ENCODE results near the gene NOS3.
A peak's percentile ranks its signal among the peaks of the same experiment; 100 is the strongest.

NOS3 gene

GRCh38 chr7:150979713-150980390, 11.0 kb upstream of the NOS3 start:
- no peak for DNase-seq (ENCODE audit: low spot score)

DNA sequence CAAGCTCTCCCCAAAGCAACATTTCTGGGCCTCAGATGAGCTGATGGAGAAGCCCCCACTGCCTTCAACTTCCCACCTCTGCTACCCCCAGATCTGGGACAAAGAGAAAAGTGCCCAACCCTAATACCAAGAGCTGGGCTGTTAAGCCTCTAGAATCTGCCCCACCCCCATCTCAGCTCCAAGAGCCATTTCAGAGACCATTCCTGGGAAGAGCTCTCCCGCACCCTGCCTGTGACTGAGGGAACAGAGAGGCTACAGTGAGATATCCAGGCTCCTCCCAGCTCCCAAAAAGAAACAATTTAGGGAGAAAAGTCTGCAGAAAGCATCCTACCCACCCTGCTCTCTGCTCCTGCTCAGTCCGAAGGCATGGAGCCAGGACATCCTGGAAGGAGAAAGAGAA, 10.2 kb upstream of the NOS3 start:
- DNase-seq (ENCODE audit: low spot score): no peak

GRCh38 chr7:150981644-150982043, 9.2 kb upstream of the NOS3 start:
- no peak for DNase-seq (ENCODE audit: low spot score)

DNA sequence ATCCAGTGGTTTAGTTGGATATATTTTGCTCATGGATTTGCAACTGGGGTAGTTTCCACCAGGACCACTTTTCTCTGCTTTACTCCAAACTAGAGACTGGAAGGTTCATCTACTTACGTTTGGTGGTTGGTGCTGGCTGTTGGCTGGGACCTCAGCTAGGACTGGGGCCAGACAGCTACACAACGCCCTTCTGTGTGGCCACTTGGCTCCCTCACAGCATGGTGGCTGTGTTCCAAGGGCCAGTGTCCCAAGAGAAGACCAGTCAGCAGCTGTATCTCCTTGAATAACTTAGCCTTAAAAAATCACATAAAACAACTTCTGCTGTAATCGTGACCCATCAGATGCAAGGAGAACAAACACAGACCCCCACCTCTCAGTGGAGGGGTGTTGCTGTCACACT, 8.5 kb upstream of the NOS3 start:
- no peak for DNase-seq (ENCODE audit: low spot score)

GRCh38 chr7:150983893-150984368, 6.9 kb upstream of the NOS3 start:
- DNase-seq (ENCODE audit: low spot score): peak; percentile 58

DNA sequence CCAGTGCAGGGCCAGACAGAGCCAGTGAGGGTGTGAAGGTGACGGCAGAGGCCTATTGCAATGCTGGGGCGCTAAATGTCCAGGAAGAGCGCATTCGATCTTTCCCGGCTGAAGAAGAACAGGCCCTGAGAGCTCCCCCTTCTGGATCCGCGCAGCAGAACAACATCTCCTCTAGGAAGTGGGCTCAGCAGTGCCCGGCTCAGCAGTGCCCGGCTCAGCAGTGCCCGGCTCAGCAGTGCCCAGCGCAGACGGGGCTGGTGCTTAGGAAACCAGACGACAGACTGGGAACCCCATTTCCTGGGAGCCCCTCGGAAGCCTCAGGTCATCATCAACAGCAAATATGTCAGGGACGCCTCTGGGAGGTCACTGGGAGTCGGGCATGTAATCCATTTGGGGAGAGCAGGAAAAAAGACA, 4.7 kb upstream of the NOS3 start:
- DNase-seq (ENCODE audit: low spot score): peak; percentile 60

DNA sequence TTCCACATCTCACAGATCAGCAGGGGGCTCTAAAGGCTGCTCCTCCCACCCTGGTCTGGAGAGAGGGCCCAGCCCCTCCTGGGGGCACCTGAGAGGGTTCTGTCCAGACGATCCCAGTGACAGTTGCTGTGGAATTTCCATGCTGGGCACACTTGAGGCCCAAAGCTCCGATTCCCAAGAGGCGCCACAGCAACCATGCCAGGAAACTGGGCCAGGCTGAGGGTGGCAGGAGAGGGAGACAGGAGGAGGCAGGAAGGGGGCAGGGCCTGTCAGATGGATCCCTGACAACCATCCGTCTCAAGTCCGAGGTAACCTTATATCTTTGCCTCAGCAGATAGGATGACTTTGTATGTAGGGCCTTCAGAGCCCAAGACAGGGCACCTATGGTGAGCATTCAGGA, 4.3 kb upstream of the NOS3 start:
- DNase-seq (ENCODE audit: low spot score): no peak

- peak; percentile 69 for DNase-seq (ENCODE audit: low spot score)
These were observed 2.3 kb upstream of the NOS3 start for GRCh38 chr7:150988230-150989226.

GRCh38 chr7:150989456-150989855, 1.4 kb upstream of the NOS3 start:
- no peak for DNase-seq (ENCODE audit: low spot score)

DNA sequence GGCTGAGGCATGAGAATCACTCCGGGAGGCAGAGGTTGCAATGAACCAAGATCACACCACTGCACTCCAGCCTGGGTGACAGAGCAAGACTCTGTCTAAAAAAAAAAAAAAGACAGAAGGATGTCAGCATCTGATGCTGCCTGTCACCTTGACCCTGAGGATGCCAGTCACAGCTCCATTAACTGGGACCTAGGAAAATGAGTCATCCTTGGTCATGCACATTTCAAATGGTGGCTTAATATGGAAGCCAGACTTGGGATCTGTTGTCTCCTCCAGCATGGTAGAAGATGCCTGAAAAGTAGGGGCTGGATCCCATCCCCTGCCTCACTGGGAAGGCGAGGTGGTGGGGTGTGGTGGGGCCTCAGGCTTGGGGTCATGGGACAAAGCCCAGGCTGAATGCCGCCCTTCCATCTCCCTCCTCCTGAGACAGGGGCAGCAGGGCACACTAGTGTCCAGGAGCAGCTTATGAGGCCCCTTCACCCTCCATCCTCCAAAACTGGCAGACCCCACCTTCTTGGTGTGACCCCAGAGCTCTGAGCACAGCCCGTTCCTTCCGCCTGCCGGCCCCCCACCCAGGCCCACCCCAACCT, 1.3 kb downstream of the NOS3 start:
- no peak for DNase-seq (ENCODE audit: low spot score)

- DNase-seq (ENCODE audit: low spot score): no peak
These were observed 2.1 kb downstream of the NOS3 start for GRCh38 chr7:150992833-150993302.

GRCh38 chr7:150993511-150993910, 2.7 kb downstream of the NOS3 start:
- DNase-seq (ENCODE audit: low spot score): no peak

DNA sequence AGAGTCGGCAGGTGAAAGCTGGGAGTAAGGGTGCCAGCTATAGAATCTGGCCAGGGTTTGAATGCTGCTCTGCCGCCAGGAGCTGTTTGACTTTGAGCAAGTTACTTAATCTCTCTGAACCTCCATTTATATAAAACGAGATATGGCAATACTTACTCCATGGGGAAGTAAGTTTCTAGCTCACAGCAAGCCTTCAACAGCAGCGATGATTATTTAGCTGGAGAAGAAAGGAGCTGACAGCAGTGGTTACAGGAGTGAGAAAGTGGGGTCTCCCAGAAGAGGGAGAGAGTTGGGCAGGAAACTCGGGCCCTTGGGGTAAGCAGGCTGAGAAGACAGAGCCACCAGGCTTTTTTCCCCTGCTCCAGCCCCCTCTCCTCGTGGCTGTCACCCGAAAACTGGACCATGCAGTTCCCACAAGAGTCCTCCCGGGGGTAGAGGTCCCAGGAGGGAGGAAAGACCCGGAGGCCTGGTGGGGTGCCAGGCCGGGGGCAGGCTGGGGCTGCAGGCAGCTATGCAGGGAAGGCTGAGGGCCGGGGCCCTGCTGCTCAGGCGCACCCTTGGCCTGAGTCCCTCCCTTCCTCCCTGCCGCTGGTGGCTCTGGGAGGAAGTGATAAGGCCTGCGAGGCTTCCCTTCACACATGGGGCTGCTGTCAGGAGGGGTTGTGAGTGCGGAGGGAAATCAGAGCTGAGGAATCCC, 3.5 kb downstream of the NOS3 start:
- no peak for DNase-seq (ENCODE audit: low spot score)

DNA sequence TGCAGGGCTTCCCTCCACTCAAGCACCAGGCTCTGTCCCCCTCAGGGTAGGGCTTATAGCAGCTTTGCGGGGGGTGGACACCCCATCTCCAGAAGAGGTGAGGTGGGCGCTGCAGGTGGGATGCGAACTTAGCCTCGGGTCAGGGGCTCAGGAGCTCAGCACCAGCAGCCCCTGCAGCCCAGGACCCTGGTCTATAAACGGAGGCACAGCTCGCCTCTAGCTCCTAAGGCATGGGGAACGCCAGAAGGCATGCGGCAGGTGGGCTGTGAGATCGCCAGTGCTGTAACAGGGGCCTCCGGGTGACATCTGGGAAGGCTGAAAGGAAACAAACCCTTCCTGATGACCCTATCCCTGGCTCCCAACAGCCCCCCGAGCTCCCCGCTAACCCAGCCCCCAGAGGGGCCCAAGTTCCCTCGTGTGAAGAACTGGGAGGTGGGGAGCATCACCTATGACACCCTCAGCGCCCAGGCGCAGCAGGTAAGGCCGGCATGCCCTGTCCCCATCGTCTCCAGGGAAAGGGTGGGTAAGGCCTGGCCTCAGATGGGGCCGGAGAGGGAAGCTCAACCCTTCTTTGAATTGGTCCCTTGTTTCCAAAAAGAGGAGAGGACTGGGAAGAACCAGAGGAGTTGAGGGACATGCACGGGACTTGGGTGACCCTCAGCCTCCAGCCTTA, 4.2 kb downstream of the NOS3 start:
- no peak for DNase-seq (ENCODE audit: low spot score)

DNA sequence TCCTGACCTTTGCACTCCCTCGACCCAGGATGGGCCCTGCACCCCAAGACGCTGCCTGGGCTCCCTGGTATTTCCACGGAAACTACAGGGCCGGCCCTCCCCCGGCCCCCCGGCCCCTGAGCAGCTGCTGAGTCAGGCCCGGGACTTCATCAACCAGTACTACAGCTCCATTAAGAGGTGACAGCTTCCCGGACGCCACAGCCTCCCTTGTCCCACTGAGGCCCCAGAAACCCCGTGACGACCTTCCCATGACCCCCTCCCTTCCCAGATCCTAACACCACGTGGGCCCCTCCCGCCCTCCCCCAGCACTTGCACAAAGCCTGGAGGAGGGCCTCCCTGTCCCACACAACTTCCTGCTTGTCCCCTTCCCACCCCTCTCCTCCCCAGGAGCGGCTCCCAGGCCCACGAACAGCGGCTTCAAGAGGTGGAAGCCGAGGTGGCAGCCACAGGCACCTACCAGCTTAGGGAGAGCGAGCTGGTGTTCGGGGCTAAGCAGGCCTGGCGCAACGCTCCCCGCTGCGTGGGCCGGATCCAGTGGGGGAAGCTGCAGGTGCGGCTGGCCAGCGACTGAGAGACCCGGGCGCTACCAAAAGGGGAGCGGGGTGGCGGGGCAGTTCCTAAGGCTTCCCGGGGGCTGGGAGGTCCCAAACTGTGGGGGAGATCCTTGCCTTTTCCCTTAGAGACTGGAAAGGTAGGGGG, 5.7 kb downstream of the NOS3 start:
- DNase-seq (ENCODE audit: low spot score): no peak

DNA sequence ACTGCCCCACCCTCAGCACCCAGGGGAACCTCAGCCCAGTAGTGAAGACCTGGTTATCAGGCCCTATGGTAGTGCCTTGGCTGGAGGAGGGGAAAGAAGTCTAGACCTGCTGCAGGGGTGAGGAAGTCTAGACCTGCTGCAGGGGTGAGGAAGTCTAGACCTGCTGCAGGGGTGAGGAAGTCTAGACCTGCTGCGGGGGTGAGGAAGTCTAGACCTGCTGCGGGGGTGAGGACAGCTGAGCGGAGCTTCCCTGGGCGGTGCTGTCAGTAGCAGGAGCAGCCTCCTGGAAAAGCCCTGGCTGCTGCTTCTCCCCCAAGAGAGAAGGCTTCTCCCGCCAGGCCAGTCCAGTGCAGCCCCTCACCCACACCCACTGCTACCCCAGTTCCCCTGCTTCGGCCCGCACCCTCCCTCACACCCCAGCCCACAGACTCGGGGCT, 6.3 kb downstream of the NOS3 start:
- no peak for DNase-seq (ENCODE audit: low spot score)

DNA sequence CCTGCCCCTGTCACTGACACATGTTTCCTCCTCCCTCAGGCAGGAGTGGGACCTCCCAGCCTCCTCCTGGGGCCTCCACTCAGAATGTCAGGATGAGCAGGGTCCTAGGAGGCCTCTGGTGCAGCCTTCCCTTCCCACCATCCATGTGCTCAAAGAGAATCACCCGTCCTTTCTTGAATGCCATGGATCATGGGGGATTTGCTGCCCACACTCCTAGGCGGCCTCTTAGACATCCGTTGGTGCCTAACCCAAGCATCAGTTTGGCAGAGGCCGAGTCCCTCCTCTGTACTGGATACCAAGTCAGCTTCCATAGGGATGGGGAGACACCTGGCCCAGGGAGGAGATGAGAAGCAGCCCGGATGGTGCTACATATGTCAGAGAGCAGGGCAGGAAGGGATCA, 7.0 kb downstream of the NOS3 start:
- no peak for DNase-seq (ENCODE audit: low spot score)

DNA sequence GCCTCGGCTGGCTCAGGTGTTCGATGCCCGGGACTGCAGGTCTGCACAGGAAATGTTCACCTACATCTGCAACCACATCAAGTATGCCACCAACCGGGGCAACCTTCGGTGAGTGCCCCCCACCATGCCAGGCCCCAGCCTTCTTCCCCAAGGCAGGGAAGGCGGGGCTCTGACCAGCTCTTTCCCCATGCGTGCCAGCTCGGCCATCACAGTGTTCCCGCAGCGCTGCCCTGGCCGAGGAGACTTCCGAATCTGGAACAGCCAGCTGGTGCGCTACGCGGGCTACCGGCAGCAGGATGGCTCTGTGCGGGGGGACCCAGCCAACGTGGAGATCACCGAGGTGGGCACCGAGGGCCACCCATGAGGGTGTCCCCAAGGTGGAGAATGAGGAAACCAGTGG, 7.5 kb downstream of the NOS3 start:
- no peak for DNase-seq (ENCODE audit: low spot score)

GRCh38 chr7:150999001-150999400, 8.2 kb downstream of the NOS3 start:
- DNase-seq (ENCODE audit: low spot score): no peak

- DNase-seq (ENCODE audit: low spot score): peak; percentile 32
These were observed 8.8 kb downstream of the NOS3 start for GRCh38 chr7:150999497-151000230.
